ENCODE measurements around the gene CREB1.

The CREB1 gene

GRCh38 chr2:207510148-207510547 lies 19.6 kb upstream of the CREB1 start:
- no peaks in the 10 kb centered on the region for H3K27me3 ChIP-seq (replicated peaks in 2 of 5; ENCODE audit: control insufficient read depth in 4 of 5, insufficient read depth in 5 of 5, low read length in 4 of 5)
- no peak overlapping the region for H3K4me3 ChIP-seq (ENCODE audit: control insufficient read depth in 1 of 7, extremely low read depth in 1 of 7, insufficient read depth in 4 of 7, low read depth in 2 of 7, low read length in 6 of 7)
- no CpG with 5 or more reads among the region's 1 CpG for WGBS (ENCODE audit: insufficient coverage)
- H3K4me1 ChIP-seq (ENCODE audit: control extremely low read depth in 1 of 4, control insufficient read depth in 4 of 4, insufficient read depth in 4 of 4, low read length in 3 of 4): peaks cover 2 to 25% (median 10%) of the 10 kb centered on the region in 4 experiments
- ChIA-PET POLR2A (interaction anchor here (0.6 kb wide), 1 partner anchor 410 kb away, joined by 5 read pairs; no protein-coding TSS in a partner anchor), CTCF (interaction anchor here (0.7 to 1.0 kb wide), 2 partner anchors 13 to 37 kb away, joined by 3 read pairs; no protein-coding TSS in a partner anchor)
- no peaks in the 10 kb centered on the region for H3K36me3 ChIP-seq (ENCODE audit: control insufficient read depth in 4 of 4, insufficient read depth in 4 of 4, low read length in 3 of 4)
- peaks cover 0 to 3% (median 0%) of the 10 kb centered on the region in 5 experiments for H3K9me3 ChIP-seq (ENCODE audit: control extremely low read depth in 1 of 5, control insufficient read depth in 4 of 5, insufficient read depth in 2 of 5, low read depth in 1 of 5, low read length in 4 of 5)
- no peak overlapping the region for H3K27ac ChIP-seq (ENCODE audit: insufficient read depth in 1 of 2, low read depth in 1 of 2, low read length in 2 of 2, poor library complexity in 1 of 2, severe bottlenecking in 2 of 2)
- DNase-seq: no peak

DNA sequence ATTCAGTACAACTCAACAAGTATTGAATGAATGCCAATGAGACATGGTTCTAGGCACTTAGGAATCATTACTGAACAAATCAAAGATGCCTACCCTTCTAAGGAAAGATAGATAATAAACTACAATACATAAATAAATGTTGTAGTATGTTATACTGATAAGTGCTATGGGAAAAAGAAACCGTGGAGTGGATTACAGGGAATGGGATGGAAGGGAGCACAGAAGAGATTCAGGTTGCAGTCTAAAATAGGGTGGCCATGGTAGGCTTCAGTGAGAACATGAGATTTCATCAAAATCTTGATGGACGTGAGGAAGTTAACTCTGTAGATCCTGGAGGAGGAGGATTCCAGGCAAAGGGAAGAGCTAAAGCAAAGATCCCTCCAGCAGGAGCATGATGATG lies 17.9 kb upstream of the CREB1 start:
- H3K27ac ChIP-seq (ENCODE audit: insufficient read depth in 1 of 2, low read depth in 1 of 2, low read length in 2 of 2, poor library complexity in 1 of 2, severe bottlenecking in 2 of 2): no peak overlapping the region
- peaks cover 0 to 10% (median 4%) of the 10 kb centered on the region in 4 experiments for H3K4me1 ChIP-seq (ENCODE audit: control extremely low read depth in 1 of 4, control insufficient read depth in 4 of 4, insufficient read depth in 4 of 4, low read length in 3 of 4)
- ChIA-PET POLR2A (no interaction called here), CTCF (no interaction called here)
- H3K36me3 ChIP-seq (ENCODE audit: control insufficient read depth in 4 of 4, insufficient read depth in 4 of 4, low read length in 3 of 4): no peaks in the 10 kb centered on the region
- H3K4me3 ChIP-seq (ENCODE audit: control insufficient read depth in 1 of 7, extremely low read depth in 1 of 7, insufficient read depth in 4 of 7, low read depth in 2 of 7, low read length in 6 of 7): no peak overlapping the region
- DNase-seq: no peak
- H3K27me3 ChIP-seq (replicated peaks in 2 of 5; ENCODE audit: control insufficient read depth in 4 of 5, insufficient read depth in 5 of 5, low read length in 4 of 5): no peaks in the 10 kb centered on the region
- peaks cover 0 to 3% (median 0%) of the 10 kb centered on the region in 5 experiments for H3K9me3 ChIP-seq (ENCODE audit: control extremely low read depth in 1 of 5, control insufficient read depth in 4 of 5, insufficient read depth in 2 of 5, low read depth in 1 of 5, low read length in 4 of 5)
- WGBS (ENCODE audit: insufficient coverage): 100% methylated on average over 2 of the region's 2 CpGs

- DNase-seq: no peak
- no peak overlapping the region for H3K4me3 ChIP-seq (ENCODE audit: control insufficient read depth in 1 of 7, extremely low read depth in 1 of 7, insufficient read depth in 4 of 7, low read depth in 2 of 7, low read length in 6 of 7)
- H3K36me3 ChIP-seq (ENCODE audit: control insufficient read depth in 4 of 4, insufficient read depth in 4 of 4, low read length in 3 of 4): no peaks in the 10 kb centered on the region
- POLR2A ChIA-PET: no interaction called here
- H3K27ac ChIP-seq (ENCODE audit: insufficient read depth in 1 of 2, low read depth in 1 of 2, low read length in 2 of 2, poor library complexity in 1 of 2, severe bottlenecking in 2 of 2): no peak overlapping the region
- H3K9me3 ChIP-seq (ENCODE audit: control extremely low read depth in 1 of 5, control insufficient read depth in 4 of 5, insufficient read depth in 2 of 5, low read depth in 1 of 5, low read length in 4 of 5): peaks cover 0 to 3% (median 0%) of the 10 kb centered on the region in 5 experiments
- WGBS (ENCODE audit: insufficient coverage): 100% methylated on average over 3 of the region's 3 CpGs
- H3K27me3 ChIP-seq (replicated peaks in 2 of 5; ENCODE audit: control insufficient read depth in 4 of 5, insufficient read depth in 5 of 5, low read length in 4 of 5): no peaks in the 10 kb centered on the region
- CTCF ChIA-PET: no interaction called here
- peaks cover 0 to 10% (median 4%) of the 10 kb centered on the region in 4 experiments for H3K4me1 ChIP-seq (ENCODE audit: control extremely low read depth in 1 of 4, control insufficient read depth in 4 of 4, insufficient read depth in 4 of 4, low read length in 3 of 4)
Observed at GRCh38 chr2:207512356-207512755, 17.4 kb upstream of the CREB1 start.

DNA sequence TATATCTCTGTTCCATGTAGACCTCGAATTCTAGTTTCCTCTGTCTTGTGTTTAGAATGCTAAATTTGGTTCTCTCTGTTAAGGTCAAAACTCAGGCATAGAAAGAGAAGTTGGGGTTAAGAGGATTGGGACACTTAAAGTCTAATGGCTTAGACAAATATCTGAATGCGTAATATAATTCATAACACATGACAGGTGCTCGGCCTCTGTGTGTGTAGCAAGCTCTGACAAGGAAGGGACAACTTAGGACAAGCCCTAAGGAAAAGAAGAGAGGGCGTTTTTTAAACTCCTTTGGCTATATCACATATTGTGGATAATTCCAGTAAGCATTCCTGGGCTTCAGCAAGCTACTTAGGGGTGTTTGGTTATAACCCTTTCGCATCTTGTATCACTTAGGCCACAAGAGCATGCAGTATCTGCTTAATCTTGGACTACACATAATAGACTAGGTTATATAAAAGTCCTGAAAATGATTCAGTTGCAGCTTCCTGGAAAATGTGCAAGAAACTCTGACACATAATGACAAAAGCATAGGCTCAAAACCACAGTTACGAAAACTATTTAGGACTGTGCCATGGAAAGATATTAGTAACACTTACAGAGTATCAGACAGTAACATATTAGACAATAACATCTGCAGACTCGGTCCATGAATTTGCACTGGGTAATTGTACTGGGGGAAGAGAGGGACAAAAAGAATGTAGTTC lies 16.1 kb upstream of the CREB1 start:
- Histone ChIP-seq H3K9me3 (ENCODE audit: control extremely low read depth in 1 of 5, control insufficient read depth in 4 of 5, insufficient read depth in 2 of 5, low read depth in 1 of 5, low read length in 4 of 5) (no peaks in the 10 kb centered on the region), H3K27me3 (replicated peaks in 2 of 5; ENCODE audit: control insufficient read depth in 4 of 5, insufficient read depth in 5 of 5, low read length in 4 of 5) (no peaks in the 10 kb centered on the region), H3K36me3 (ENCODE audit: control insufficient read depth in 4 of 4, insufficient read depth in 4 of 4, low read length in 3 of 4) (no peaks in the 10 kb centered on the region), H3K4me1 (ENCODE audit: control extremely low read depth in 1 of 4, control insufficient read depth in 4 of 4, insufficient read depth in 4 of 4, low read length in 3 of 4) (peaks cover 0 to 10% (median 4%) of the 10 kb centered on the region in 4 experiments), H3K27ac (ENCODE audit: insufficient read depth in 1 of 2, low read depth in 1 of 2, low read length in 2 of 2, poor library complexity in 1 of 2, severe bottlenecking in 2 of 2) (no peak overlapping the region), H3K4me3 (ENCODE audit: control insufficient read depth in 1 of 7, extremely low read depth in 1 of 7, insufficient read depth in 4 of 7, low read depth in 2 of 7, low read length in 6 of 7) (no peak overlapping the region)
- POLR2A ChIA-PET: no interaction called here
- CTCF ChIA-PET: interaction anchor here (1.0 to 1.5 kb wide), 4 partner anchors 9 to 13 kb away, joined by 3 to 4 read pairs (median 3); no protein-coding TSS in a partner anchor
- DNase-seq: no peak
- 67% methylated on average over 4 of the region's 7 CpGs for WGBS (ENCODE audit: insufficient coverage)

DNA sequence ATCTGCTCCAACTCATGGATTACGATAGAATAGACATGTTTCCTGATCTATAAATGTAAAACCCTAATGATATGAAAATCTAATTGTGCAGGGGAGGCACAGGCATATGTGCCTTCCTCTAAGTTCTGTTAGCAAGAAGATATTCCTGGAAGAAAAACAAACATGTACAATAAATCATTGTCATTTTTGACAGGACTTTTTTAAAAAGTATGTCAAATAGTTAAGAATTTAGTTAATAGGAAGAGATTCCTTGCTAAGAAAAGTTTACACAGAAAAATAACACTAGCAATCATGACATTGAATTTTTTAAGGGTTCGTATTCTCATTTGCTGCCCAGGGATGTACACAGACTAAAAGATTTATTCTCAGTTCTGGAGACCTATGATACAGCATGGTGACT lies 15.3 kb upstream of the CREB1 start:
- DNase-seq: no peak
- H3K27ac ChIP-seq (ENCODE audit: insufficient read depth in 1 of 2, low read depth in 1 of 2, low read length in 2 of 2, poor library complexity in 1 of 2, severe bottlenecking in 2 of 2): no peak overlapping the region
- CTCF ChIA-PET: interaction anchor here (1.2 to 1.3 kb wide), 2 partner anchors 8 to 12 kb away, joined by 3 to 4 read pairs; no protein-coding TSS in a partner anchor

GRCh38 chr2:207515671-207516070 lies 14.1 kb upstream of the CREB1 start:
- Histone ChIP-seq H3K27ac (ENCODE audit: insufficient read depth in 1 of 2, low read depth in 1 of 2, low read length in 2 of 2, poor library complexity in 1 of 2, severe bottlenecking in 2 of 2) (no peak overlapping the region), H3K27me3 (replicated peaks in 2 of 5; ENCODE audit: control insufficient read depth in 4 of 5, insufficient read depth in 5 of 5, low read length in 4 of 5) (no peaks in the 10 kb centered on the region), H3K9me3 (ENCODE audit: control extremely low read depth in 1 of 5, control insufficient read depth in 4 of 5, insufficient read depth in 2 of 5, low read depth in 1 of 5, low read length in 4 of 5) (peaks cover 0 to 2% (median 0%) of the 10 kb centered on the region in 5 experiments), H3K36me3 (ENCODE audit: control insufficient read depth in 4 of 4, insufficient read depth in 4 of 4, low read length in 3 of 4) (no peaks in the 10 kb centered on the region), H3K4me3 (ENCODE audit: control insufficient read depth in 1 of 7, extremely low read depth in 1 of 7, insufficient read depth in 4 of 7, low read depth in 2 of 7, low read length in 6 of 7) (no peak overlapping the region), H3K4me1 (ENCODE audit: control extremely low read depth in 1 of 4, control insufficient read depth in 4 of 4, insufficient read depth in 4 of 4, low read length in 3 of 4) (peaks cover 0 to 10% (median 4%) of the 10 kb centered on the region in 4 experiments)
- ChIA-PET CTCF (no interaction called here), POLR2A (no interaction called here)
- no CpG with 5 or more reads among the region's 3 CpGs for WGBS (ENCODE audit: insufficient coverage)
- DNase-seq: no peak

More for the DNA sequence above, 15.3 kb upstream of the CREB1 start:
- WGBS (ENCODE audit: insufficient coverage): no CpG with 5 or more reads among the region's 2 CpGs
- Histone ChIP-seq H3K27me3 (replicated peaks in 2 of 5; ENCODE audit: control insufficient read depth in 4 of 5, insufficient read depth in 5 of 5, low read length in 4 of 5) (no peaks in the 10 kb centered on the region), H3K4me1 (ENCODE audit: control extremely low read depth in 1 of 4, control insufficient read depth in 4 of 4, insufficient read depth in 4 of 4, low read length in 3 of 4) (peaks cover 0 to 10% (median 4%) of the 10 kb centered on the region in 4 experiments), H3K36me3 (ENCODE audit: control insufficient read depth in 4 of 4, insufficient read depth in 4 of 4, low read length in 3 of 4) (no peaks in the 10 kb centered on the region), H3K9me3 (ENCODE audit: control extremely low read depth in 1 of 5, control insufficient read depth in 4 of 5, insufficient read depth in 2 of 5, low read depth in 1 of 5, low read length in 4 of 5) (peaks cover 0 to 2% (median 0%) of the 10 kb centered on the region in 5 experiments), H3K4me3 (ENCODE audit: control insufficient read depth in 1 of 7, extremely low read depth in 1 of 7, insufficient read depth in 4 of 7, low read depth in 2 of 7, low read length in 6 of 7) (no peak overlapping the region)
- POLR2A ChIA-PET: no interaction called here

- DNase-seq: no peak
- CTCF ChIA-PET: no interaction called here
Observed at GRCh38 chr2:207516206-207516605, 13.6 kb upstream of the CREB1 start.

More at GRCh38 chr2:207516206-207516605, 13.6 kb upstream of the CREB1 start:
- no CpG with 5 or more reads among the region's 1 CpG for WGBS (ENCODE audit: insufficient coverage)
- Histone ChIP-seq H3K9me3 (ENCODE audit: control extremely low read depth in 1 of 5, control insufficient read depth in 4 of 5, insufficient read depth in 2 of 5, low read depth in 1 of 5, low read length in 4 of 5) (peaks cover 0 to 2% (median 0%) of the 10 kb centered on the region in 5 experiments), H3K36me3 (ENCODE audit: control insufficient read depth in 4 of 4, insufficient read depth in 4 of 4, low read length in 3 of 4) (no peaks in the 10 kb centered on the region), H3K4me3 (ENCODE audit: control insufficient read depth in 1 of 7, extremely low read depth in 1 of 7, insufficient read depth in 4 of 7, low read depth in 2 of 7, low read length in 6 of 7) (no peak overlapping the region), H3K27ac (ENCODE audit: insufficient read depth in 1 of 2, low read depth in 1 of 2, low read length in 2 of 2, poor library complexity in 1 of 2, severe bottlenecking in 2 of 2) (no peak overlapping the region), H3K27me3 (replicated peaks in 2 of 5; ENCODE audit: control insufficient read depth in 4 of 5, insufficient read depth in 5 of 5, low read length in 4 of 5) (no peaks in the 10 kb centered on the region), H3K4me1 (ENCODE audit: control extremely low read depth in 1 of 4, control insufficient read depth in 4 of 4, insufficient read depth in 4 of 4, low read length in 3 of 4) (peaks cover 0 to 10% (median 4%) of the 10 kb centered on the region in 4 experiments)
- POLR2A ChIA-PET: no interaction called here
